H1 (cell line): ENCODE results near the gene BEAN1. TPM values are rescaled to one million over a fixed set of nuclear protein-coding genes. Genes with fewer than 3 reads are reported as not detected.

Experiments
- BRCA1 ChIP-seq: IDR thresholded peaks from 2 replicates; pipeline ENCODE4 v1.6.1; 2012; ENCODE audit warnings: low read depth, low read length, improper control_type of control experiment
- CHD1 ChIP-seq: IDR thresholded peaks from 2 replicates; pipeline ENCODE4 v1.6.1; 2012; ENCODE audit warnings: low read depth, low read length, improper control_type of control experiment
- CREB1 ChIP-seq: IDR thresholded peaks from 2 replicates; pipeline ENCODE4 v1.6.1; 2012; ENCODE audit warnings: inconsistent platforms
- CTCF ChIP-seq, 3 experiments: IDR thresholded peaks; 1 replicate in 2 of 3; 2 replicates in 1 of 3; pipeline versions ENCODE4 v1.5.1 to v1.6.1; 2011; ENCODE audit warnings: low read length in 3 of 3, mild to moderate bottlenecking in 3 of 3, inconsistent platforms in 2 of 3, low read depth in 1 of 3, moderate library complexity in 1 of 3; ENCODE audit not compliant: insufficient read depth in 1 of 3; ENCODE audit errors: control extremely low read depth in 1 of 3
- HDAC6 ChIP-seq: IDR thresholded peaks from one replicate; pipeline ENCODE4 v1.7.1; 2012; ENCODE audit warnings: low read depth, mild to moderate bottlenecking, inconsistent platforms, low read length, moderate library complexity
- KDM5A ChIP-seq: fragments of 200-600 bp; IDR thresholded peaks from 2 replicates; pipeline ENCODE4 v1.7.1; 2012; ENCODE audit warnings: mild to moderate bottlenecking, low read length, inconsistent platforms, mixed read lengths
- SIX5 ChIP-seq: IDR thresholded peaks from 2 replicates; pipeline ENCODE4 v1.6.1; 2011; ENCODE audit warnings: mild to moderate bottlenecking, low read depth, low read length
- TAF1 ChIP-seq: IDR thresholded peaks from 2 replicates; pipeline ENCODE4 v1.6.1; 2011; ENCODE audit warnings: mild to moderate bottlenecking, low read depth, low read length
- TAF7 ChIP-seq: optimal IDR thresholded peaks from 2 replicates; pipeline ENCODE3; 2011; ENCODE audit warnings: low read depth, mild to moderate bottlenecking, inconsistent platforms, low read length, moderate library complexity, borderline replicate concordance
- ZNF274 ChIP-seq: IDR thresholded peaks from 2 replicates; pipeline ENCODE4 v1.7.0; 2012; ENCODE audit warnings: low read length, borderline replicate concordance; ENCODE audit errors: extremely low read depth
- polyA plus RNA-seq, 7 experiments: library from polyadenylated mRNA; depleted of rRNA in 3 of 7; stranded (reverse) in 5 of 7; unstranded in 2 of 7; fragments of >200 nt in 5 of 7; fragments of 200-250 nt in 2 of 7; gene quantifications; 1 replicate in 5 of 7; 2 replicates in 1 of 7; 4 replicates in 1 of 7; pipeline versions ENCODE4 v1.2.1 to v1.2.3, GENCODE V29; 2011 to 2013; ENCODE audit warnings: missing spikeins in 2 of 7, mixed read lengths in 2 of 7
- total RNA-seq: library from RNA; stranded (reverse); fragmentation: NEBNext Ultra II Directional; extraction: Animal tissue kit (Norgen Biotek cat#: 25700); gene quantifications from 2 replicates; pipeline ENCODE4 v1.2.1, GENCODE V29; 2021

BEAN1 gene
- total and polyA plus RNA-seq, 2 of the 8 experiments (the other 6 are each of a cell fraction or from before 2014, with no cell fraction given), result 0.08 TPM; not detected in 1

- TF ChIP-seq ZNF274 (no peak), CTCF (IDR thresholded peaks at IDR 0.05; ENCODE audit: control extremely low read depth in 1 of 3, insufficient read depth in 1 of 3, low read depth in 1 of 3, low read length in 3 of 3) (no peak), CHD1 (no peak), TAF1 (no peak), KDM5A (no peak), HDAC6 (no peak), TAF7 (no peak), BRCA1 (no peak), SIX5 (no peak), CREB1 (no peak)
Observed at GRCh38 chr16:66400503-66401380, 26.4 kb upstream of the BEAN1 start (continued).
